ENCODE data around the gene ALK. TPM values are rescaled to one million over a fixed set of nuclear protein-coding genes. Genes with fewer than 3 reads are reported as not detected.

ALK gene
- total RNA-seq, 2 donors from 2014 or later, result 0.13 to 0.46 TPM

- Histone ChIP-seq H3K36me3 (ENCODE audit: control insufficient read depth, insufficient read depth, low read length) (no peaks in the 10 kb centered on the region), H3K9ac (ENCODE audit: extremely low read depth, low read length, poor library complexity, severe bottlenecking) (no peak overlapping the region), H3K9me3 (ENCODE audit: control insufficient read depth, low read length) (no peaks in the 10 kb centered on the region), H3K4me1 (ENCODE audit: control insufficient read depth, insufficient read depth, low read length) (no peaks in the 10 kb centered on the region), H3K4me3 (ENCODE audit: low read length) (no peak overlapping the region), H3K27me3 (ENCODE audit: control insufficient read depth, insufficient read depth, low read length, poor library complexity, severe bottlenecking) (no peaks in the 10 kb centered on the region), H3K27ac (ENCODE audit: low read depth, low read length) (no peak overlapping the region)
- TF ChIP-seq CTCF (conservative IDR thresholded peaks at IDR 0.05), result no peak
- no peak overlapping the region for H3K27ac Mint-ChIP-seq
- H3K36me3 Mint-ChIP-seq (ENCODE audit: low read depth), result no peaks in the 10 kb centered on the region
- no peak for DNase-seq
- H3K9me3 Mint-ChIP-seq, result no peaks in the 10 kb centered on the region
- no peaks in the 10 kb centered on the region for H3K4me1 Mint-ChIP-seq
- no peaks in the 10 kb centered on the region for H3K27me3 Mint-ChIP-seq (ENCODE audit: insufficient read depth)
- H3K4me3 Mint-ChIP-seq, result no peak overlapping the region
- 84% methylated on average over 4 of the region's 4 CpGs; no CpG with 5 or more reads in 1 of the 2 experiments for WGBS, 2 experiments (ENCODE audit: insufficient coverage in 1 of 2, insufficient read length in 1 of 2)
These were observed 461.8 kb downstream of the ALK start for GRCh38 chr2:29459445-29460179.

- Histone ChIP-seq H3K9ac (ENCODE audit: extremely low read depth, low read length, poor library complexity, severe bottlenecking) (no peak overlapping the region), H3K27me3 (ENCODE audit: control insufficient read depth, insufficient read depth, low read length, poor library complexity, severe bottlenecking) (no peaks in the 10 kb centered on the region), H3K4me1 (ENCODE audit: control insufficient read depth, insufficient read depth, low read length) (no peaks in the 10 kb centered on the region), H3K9me3 (ENCODE audit: control insufficient read depth, low read length) (no peaks in the 10 kb centered on the region), H3K36me3 (ENCODE audit: control insufficient read depth, insufficient read depth, low read length) (no peaks in the 10 kb centered on the region), H3K27ac (ENCODE audit: low read depth, low read length) (no peak overlapping the region), H3K4me3 (ENCODE audit: low read length) (no peak overlapping the region)
- no peak for DNase-seq
- H3K4me3 Mint-ChIP-seq, result no peak overlapping the region
- H3K4me1 Mint-ChIP-seq, result peaks cover under 1% of the 10 kb centered on the region
- no peaks in the 10 kb centered on the region for H3K27me3 Mint-ChIP-seq (ENCODE audit: insufficient read depth)
- no peaks in the 10 kb centered on the region for H3K36me3 Mint-ChIP-seq (ENCODE audit: low read depth)
- no peaks in the 10 kb centered on the region for H3K9me3 Mint-ChIP-seq
- H3K27ac Mint-ChIP-seq, result no peak overlapping the region
- no peak for TF ChIP-seq CTCF (conservative IDR thresholded peaks at IDR 0.05)
These were observed 465.0 kb downstream of the ALK start for GRCh38 chr2:29456429-29456828.

GRCh38 chr2:29455200-29455860, 466.1 kb downstream of the ALK start:
- 64 to 85% methylated on average over 5 to 6 of the region's 6 CpGs for WGBS, 2 experiments (ENCODE audit: insufficient coverage in 1 of 2, insufficient read length in 1 of 2)

More at GRCh38 chr2:29455200-29455860, 466.1 kb downstream of the ALK start:
- Histone ChIP-seq H3K4me1 (ENCODE audit: control insufficient read depth, insufficient read depth, low read length) (no peaks in the 10 kb centered on the region), H3K9ac (ENCODE audit: extremely low read depth, low read length, poor library complexity, severe bottlenecking) (no peak overlapping the region), H3K4me3 (ENCODE audit: low read length) (no peak overlapping the region), H3K9me3 (ENCODE audit: control insufficient read depth, low read length) (no peaks in the 10 kb centered on the region), H3K27ac (ENCODE audit: low read depth, low read length) (peak overlapping the region; percentile 78), H3K27me3 (ENCODE audit: control insufficient read depth, insufficient read depth, low read length, poor library complexity, severe bottlenecking) (no peaks in the 10 kb centered on the region), H3K36me3 (ENCODE audit: control insufficient read depth, insufficient read depth, low read length) (no peaks in the 10 kb centered on the region)
- Mint-ChIP-seq H3K27ac (no peak overlapping the region), H3K9me3 (no peaks in the 10 kb centered on the region), H3K4me3 (no peak overlapping the region), H3K36me3 (ENCODE audit: low read depth) (no peaks in the 10 kb centered on the region), H3K27me3 (ENCODE audit: insufficient read depth) (no peaks in the 10 kb centered on the region), H3K4me1 (peaks cover 6% of the 10 kb centered on the region)
- TF ChIP-seq CTCF (conservative IDR thresholded peaks at IDR 0.05), result no peak
- no peak for DNase-seq
